GM12865 (cell line): ENCODE results near the gene LDB1.

Experiments used
- DNase-seq: peaks from one replicate; pipeline ENCODE4 v3.0.0; 2010; ENCODE audit warnings: low read depth
- H3K4me3 ChIP-seq: 2 replicates; pipeline ENCODE4 v1.5.1; 2011; ENCODE audit warnings: mild to moderate bottlenecking, low read depth, low read length, control low read depth
- TF ChIP-seq, protein P1 (sequence below): IDR thresholded peaks from 2 replicates; pipeline ENCODE4 v1.5.1; 2011; ENCODE audit warnings: low read length, control low read depth, low read depth, inconsistent platforms; ENCODE audit not compliant: insufficient read depth; ENCODE audit errors: missing control alignments

The LDB1 gene

DNA sequence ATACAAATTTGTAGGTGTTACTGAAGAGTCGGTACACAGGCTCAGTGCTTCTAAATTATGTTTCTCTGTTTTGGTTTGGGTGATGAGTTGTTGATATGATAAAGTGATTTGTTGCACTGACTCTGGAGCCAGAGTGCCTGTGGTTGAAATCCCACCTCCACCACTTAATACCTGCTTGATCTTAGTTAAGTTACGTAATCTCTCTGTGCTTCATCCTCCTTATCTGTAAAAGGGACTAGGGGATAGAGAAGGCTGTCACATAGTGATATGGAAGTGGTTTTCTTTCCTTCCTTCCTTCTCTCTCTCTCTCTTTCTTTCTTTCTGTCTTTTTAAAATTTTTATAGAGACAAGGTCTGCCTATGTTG lies 55.7 kb downstream of the LDB1 start:
- TF ChIP-seq, protein P1, sequence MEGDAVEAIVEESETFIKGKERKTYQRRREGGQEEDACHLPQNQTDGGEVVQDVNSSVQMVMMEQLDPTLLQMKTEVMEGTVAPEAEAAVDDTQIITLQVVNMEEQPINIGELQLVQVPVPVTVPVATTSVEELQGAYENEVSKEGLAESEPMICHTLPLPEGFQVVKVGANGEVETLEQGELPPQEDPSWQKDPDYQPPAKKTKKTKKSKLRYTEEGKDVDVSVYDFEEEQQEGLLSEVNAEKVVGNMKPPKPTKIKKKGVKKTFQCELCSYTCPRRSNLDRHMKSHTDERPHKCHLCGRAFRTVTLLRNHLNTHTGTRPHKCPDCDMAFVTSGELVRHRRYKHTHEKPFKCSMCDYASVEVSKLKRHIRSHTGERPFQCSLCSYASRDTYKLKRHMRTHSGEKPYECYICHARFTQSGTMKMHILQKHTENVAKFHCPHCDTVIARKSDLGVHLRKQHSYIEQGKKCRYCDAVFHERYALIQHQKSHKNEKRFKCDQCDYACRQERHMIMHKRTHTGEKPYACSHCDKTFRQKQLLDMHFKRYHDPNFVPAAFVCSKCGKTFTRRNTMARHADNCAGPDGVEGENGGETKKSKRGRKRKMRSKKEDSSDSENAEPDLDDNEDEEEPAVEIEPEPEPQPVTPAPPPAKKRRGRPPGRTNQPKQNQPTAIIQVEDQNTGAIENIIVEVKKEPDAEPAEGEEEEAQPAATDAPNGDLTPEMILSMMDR, result no peak
- no peak for DNase-seq
- H3K4me3 ChIP-seq, result peak overlapping the region; percentile 60

DNA sequence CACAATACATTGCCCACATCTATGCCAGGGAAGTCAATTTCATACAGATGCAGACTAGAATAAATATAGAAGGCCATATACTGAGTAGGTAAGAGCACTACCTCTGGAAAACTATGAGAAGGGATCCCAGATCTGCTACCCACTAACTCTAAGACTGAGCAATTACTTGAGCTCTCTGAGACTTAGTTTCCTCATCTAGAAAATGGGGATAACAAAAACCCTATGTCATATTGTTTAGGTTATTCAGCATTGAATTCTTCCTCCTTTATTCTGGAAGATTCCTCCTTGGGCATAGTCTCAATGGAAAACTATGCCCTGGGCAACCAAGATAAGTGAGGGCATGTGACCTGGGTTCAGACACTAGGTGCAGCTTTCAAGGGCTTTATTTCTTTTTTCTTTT lies 60.2 kb downstream of the LDB1 start:
- no peak for DNase-seq
- TF ChIP-seq, protein P1, result no peak

More for the DNA sequence above, 60.2 kb downstream of the LDB1 start:
- H3K4me3 ChIP-seq, result no peak overlapping the region
